ENCODE results near the gene INPP5A.

- TF ChIP-seq, protein P1, sequence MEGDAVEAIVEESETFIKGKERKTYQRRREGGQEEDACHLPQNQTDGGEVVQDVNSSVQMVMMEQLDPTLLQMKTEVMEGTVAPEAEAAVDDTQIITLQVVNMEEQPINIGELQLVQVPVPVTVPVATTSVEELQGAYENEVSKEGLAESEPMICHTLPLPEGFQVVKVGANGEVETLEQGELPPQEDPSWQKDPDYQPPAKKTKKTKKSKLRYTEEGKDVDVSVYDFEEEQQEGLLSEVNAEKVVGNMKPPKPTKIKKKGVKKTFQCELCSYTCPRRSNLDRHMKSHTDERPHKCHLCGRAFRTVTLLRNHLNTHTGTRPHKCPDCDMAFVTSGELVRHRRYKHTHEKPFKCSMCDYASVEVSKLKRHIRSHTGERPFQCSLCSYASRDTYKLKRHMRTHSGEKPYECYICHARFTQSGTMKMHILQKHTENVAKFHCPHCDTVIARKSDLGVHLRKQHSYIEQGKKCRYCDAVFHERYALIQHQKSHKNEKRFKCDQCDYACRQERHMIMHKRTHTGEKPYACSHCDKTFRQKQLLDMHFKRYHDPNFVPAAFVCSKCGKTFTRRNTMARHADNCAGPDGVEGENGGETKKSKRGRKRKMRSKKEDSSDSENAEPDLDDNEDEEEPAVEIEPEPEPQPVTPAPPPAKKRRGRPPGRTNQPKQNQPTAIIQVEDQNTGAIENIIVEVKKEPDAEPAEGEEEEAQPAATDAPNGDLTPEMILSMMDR (IDR thresholded peaks at IDR 0.05), result no peak
- TF ChIP-seq POLR2AphosphoS5 (IDR thresholded peaks at IDR 0.05), result no peak
These were observed 82.3 kb downstream of the INPP5A start for GRCh38 chr10:132619927-132620326.
